Measurements from ENCODE around the gene HS2ST1. TPM values are rescaled to one million over a fixed set of nuclear protein-coding genes. Genes with fewer than 3 reads are reported as not detected.

Gene HS2ST1
- total RNA-seq, 1 experiment from 2014 or later = 32.5 TPM

DNA sequence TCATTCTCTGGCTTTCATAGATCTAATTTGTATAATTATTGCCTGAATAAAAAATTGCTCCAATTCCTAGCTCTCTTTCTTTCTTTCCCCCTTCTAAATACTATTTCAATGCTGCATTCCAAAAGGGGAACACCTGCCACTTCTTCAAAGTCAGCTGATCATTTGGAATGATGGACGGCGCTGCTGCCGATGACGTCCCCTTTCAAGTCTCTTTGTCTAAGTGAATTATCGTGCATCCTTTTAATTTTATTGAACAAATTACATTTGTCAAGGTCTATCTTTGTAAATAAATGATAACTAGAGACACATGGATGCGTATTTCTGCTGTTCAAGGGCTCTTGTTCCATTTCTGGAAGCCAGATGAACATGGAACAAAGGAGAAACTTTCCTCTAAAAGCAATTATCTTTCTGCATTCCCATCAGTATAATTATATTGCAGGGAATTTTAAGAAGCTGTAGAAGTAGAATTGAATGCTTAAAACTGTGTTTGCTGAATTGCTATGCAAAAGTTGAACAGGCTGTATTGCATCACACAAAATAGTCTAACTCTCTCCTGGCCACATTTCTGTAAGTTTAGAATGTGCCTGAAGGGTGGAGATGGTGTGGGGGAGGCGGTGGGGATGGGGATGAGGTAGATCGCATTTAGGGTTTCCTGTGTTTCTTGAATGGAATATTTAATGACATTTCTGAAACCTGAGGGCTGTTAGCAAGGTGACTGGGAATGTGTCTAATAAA lies 222.3 kb downstream of the HS2ST1 start:
- no peak for DNase-seq (ENCODE audit: low read depth)

DNA sequence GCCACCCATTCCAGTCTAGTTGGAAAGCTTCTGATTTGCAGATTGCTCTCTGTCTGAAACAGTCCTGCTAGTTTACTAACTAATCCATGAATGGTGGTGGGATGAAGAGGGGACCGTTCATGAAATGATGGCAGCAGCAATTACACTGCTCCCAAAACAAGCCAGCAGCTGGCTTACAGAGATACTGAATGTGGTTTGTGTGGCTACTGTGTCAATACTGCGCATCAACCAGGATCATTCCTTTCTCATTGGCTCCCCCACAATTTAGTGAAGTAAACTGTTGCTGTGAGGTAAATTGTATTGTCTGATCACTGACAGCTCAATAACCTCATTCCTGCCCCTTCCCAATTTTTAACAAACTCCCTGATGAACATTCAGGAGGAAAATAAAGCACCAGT lies 222.9 kb downstream of the HS2ST1 start:
- no peak for DNase-seq (ENCODE audit: low read depth)

DNA sequence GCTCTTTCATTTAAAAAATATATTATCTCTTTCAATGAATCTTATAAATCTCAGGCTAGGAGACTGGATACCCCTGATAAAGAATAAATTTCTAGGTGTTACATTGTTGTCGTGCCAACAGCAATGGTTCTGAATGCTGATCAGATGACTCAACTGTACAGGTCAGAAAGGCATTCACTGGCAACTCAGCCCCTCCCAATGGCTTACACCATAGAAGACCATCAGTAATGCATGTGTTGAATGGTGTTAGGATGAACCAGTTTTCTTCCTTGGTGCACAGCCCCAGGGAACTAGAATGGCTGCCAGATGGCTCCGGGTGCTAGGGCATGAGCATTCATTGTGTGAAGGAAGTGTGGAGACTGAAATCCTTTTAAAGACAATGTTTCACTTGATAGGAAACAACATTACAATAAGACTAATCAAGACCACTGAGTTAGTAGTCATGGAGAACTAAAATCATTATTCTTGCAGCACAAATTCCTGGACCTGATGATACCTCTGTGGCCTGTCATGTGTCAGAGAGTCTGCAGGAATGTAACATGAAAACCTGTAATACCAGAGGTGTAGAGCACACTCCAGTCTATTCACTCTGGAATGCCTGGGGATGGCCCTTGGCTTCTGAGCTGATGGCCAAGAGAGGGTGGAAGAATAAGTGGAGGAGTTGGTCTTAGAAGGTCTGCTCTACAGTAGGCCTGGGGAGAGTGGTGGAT lies 226.6 kb downstream of the HS2ST1 start:
- DNase-seq (ENCODE audit: low read depth) = peak; percentile 86

GRCh38 chr1:87141556-87141955 lies 227.1 kb downstream of the HS2ST1 start:
- no peak for DNase-seq (ENCODE audit: low read depth)

- DNase-seq (ENCODE audit: low read depth) = no peak
Measured at GRCh38 chr1:87143413-87144135, 229.1 kb downstream of the HS2ST1 start.

- DNase-seq (ENCODE audit: low read depth) = no peak
Measured at GRCh38 chr1:87144316-87144895, 230.0 kb downstream of the HS2ST1 start.

GRCh38 chr1:87144981-87145380 lies 230.5 kb downstream of the HS2ST1 start:
- no peak for DNase-seq (ENCODE audit: low read depth)

DNA sequence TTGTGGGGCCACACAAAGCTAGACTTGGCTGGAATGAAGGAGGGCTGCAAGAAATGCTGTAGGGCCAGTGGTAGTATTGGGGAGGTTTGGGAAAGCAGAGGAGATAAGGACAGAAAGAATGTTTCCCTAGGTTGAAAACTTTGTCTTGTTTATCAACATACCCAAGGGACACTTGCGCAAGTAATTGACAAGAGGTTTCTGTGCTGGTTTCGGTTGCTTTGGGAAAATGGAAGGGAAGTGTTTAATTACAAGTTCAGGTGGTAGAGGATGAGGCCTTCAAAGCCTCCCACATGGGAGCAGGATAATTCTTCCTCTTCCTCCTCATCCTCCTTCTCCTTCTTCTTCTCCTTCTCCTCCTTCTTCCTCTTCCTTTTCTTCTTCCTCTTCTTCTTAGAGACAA lies 232.1 kb downstream of the HS2ST1 start:
- no peak for DNase-seq (ENCODE audit: low read depth)

DNA sequence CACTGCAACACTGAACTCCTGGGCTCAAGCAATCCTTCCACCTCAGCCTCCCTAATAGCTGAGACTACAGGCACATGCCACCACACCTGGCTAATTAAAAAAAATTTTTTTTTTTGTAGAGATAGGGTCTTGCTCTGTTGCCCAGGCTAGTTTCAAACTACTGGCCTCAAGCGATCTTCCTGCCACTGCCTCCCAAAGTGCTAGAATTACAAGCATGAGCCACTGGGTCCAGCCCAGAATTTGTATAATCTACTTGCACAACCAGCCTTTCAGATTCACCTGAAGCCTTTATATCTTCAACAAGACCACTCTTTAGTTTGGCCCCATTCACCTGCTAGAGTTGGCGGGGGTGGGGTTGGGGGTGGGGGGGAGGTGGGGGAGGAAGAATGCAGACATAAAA lies 232.6 kb downstream of the HS2ST1 start:
- no peak for DNase-seq (ENCODE audit: low read depth)

GRCh38 chr1:87147851-87148250 lies 233.4 kb downstream of the HS2ST1 start:
- DNase-seq (ENCODE audit: low read depth) = no peak

DNA sequence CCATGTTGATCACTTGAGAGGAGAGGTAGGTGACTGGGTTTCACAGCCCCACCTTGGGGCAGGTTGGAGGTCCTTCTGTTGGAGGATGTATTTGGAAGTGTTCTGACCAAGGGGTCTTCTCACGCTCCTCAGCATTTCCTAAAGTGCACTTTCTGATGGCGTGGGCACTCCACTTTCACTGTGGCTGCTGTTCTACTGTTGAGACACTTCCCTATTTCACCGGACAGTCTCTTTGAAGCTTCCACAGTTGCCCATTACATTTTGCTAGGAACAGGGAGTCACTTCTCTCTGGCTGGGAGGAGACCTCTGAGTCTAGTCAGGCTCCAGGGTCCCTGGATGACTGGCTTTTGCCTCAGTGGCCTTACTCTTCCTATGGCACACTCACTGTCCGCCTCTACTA lies 234.2 kb downstream of the HS2ST1 start:
- no peak for DNase-seq (ENCODE audit: low read depth)

DNA sequence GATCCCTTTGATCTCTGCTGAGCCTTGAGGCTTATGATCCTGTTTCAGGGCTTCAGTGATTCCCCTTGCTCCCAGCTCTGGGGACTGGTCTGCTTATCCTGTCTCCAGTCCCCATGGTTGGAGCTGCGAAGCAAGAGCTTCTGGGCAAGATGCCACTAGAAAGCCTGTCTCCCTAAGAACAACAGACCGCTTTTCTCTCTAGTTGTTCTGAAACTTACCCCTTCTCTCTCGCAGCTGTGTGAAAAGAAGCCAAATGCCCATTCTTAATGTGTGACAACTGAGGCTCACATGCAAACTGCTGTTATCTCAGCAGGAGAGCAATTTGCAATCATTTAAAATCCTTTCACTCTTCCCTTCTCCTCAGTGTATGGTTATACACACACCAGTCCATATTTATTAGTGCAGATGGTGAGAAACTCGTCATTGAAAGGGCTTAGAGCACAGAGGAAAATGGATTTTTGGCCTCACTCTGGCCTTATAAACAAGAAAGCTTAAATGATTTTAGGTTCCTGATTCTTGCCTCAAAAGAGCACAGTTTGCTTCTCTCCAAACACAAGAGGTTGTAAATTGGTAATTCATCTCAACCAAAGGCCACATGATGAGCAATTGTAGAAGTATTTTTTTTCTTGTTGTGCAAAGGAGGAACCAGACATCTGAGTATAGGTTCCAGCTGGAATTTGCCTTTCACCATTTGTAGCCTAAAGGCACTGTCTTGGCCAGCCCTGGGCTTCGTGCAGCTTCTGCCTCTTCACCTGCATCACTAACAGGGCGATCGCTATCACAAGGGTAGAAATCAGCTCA lies 235.0 kb downstream of the HS2ST1 start:
- peak; percentile 86 for DNase-seq (ENCODE audit: low read depth)

- no peak for DNase-seq (ENCODE audit: low read depth)
Measured at GRCh38 chr1:87150143-87150542, 235.7 kb downstream of the HS2ST1 start.

- peak; percentile 71 for DNase-seq (ENCODE audit: low read depth)
Measured at GRCh38 chr1:87151500-87152421, 237.3 kb downstream of the HS2ST1 start.

- DNase-seq (ENCODE audit: low read depth) = no peak
Measured at GRCh38 chr1:87154384-87154783, 239.9 kb downstream of the HS2ST1 start.

- no peak for DNase-seq (ENCODE audit: low read depth)
Measured at GRCh38 chr1:87155170-87155569, 240.7 kb downstream of the HS2ST1 start.

DNA sequence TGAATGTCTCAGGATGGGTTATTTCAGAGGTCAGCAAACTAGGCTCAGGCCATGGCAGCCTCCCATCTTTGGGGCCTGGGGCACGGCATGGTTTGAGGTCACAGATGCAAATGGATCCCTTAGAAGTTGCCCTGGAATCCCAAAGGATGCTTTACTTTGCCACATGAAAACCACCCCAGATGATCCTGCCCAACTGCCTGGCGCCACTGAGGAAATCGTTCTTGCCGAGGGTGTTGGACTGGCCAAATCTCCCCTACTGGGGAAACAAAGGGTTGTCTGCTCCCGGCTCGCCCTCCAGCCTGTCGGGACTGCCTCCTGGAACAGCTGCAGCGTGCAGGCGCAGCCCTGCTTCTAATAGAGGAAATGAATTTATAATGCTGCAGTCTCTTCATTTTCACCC lies 241.2 kb downstream of the HS2ST1 start:
- DNase-seq (ENCODE audit: low read depth) = no peak

GRCh38 chr1:87156124-87156523 lies 241.7 kb downstream of the HS2ST1 start:
- no peak for DNase-seq (ENCODE audit: low read depth)

- no peak for DNase-seq (ENCODE audit: low read depth)
Measured at GRCh38 chr1:87159378-87159915, 245.0 kb downstream of the HS2ST1 start.

Measured in M059J (cell line).